GM23338 (cell line): ENCODE measurements around the gene GTPBP4. TPM values are rescaled to one million over a fixed set of nuclear protein-coding genes. Genes with fewer than 3 reads are reported as not detected.

Experiments used
- ATAC-seq: fragments of 200-7000 bp; cut with Tn5 transposase; 3 replicates; pipeline ENCODE4 v1.9.1; 2020
- DNase-seq: peaks from one replicate; pipeline ENCODE4 v3.0.0-alpha.2; 2015; ENCODE audit warnings: low spot score
- H2AFZ ChIP-seq: fragments of 200-600 bp; sonication (generic); 2 replicates; pipeline ENCODE4 v1.8.0; 2016; ENCODE audit warnings: antibody characterized with exemption, mild to moderate bottlenecking, moderate library complexity
- H3F3A ChIP-seq: fragments of 200-600 bp; sonication (generic); replicated peaks from 2 replicates; pipeline ENCODE4 v1.8.0; 2017; ENCODE audit warnings: antibody characterized with exemption, mixed run types, low read depth
- H3K27ac ChIP-seq: fragments of 200-600 bp; sonication (generic); 2 replicates; pipeline ENCODE4 v1.6.1; 2016; ENCODE audit warnings: low read depth
- H3K27me3 ChIP-seq: fragments of 200-600 bp; sonication (generic); 2 replicates; pipeline ENCODE4 v1.8.0; 2016; ENCODE audit warnings: mild to moderate bottlenecking, mixed run types, moderate library complexity; ENCODE audit not compliant: insufficient read depth
- H3K36me3 ChIP-seq: fragments of 200-600 bp; sonication (generic); 2 replicates; pipeline ENCODE4 v1.8.0; 2016; ENCODE audit warnings: mild to moderate bottlenecking; ENCODE audit not compliant: insufficient read depth
- H3K4me1 ChIP-seq: fragments of 200-600 bp; sonication (generic); 2 replicates; pipeline ENCODE4 v1.8.0; 2016; ENCODE audit warnings: mild to moderate bottlenecking, moderate library complexity; ENCODE audit not compliant: insufficient read depth
- H3K4me2 ChIP-seq: fragments of 200-600 bp; sonication (generic); 2 replicates; pipeline ENCODE4 v1.7.1; 2017; ENCODE audit warnings: mixed run types
- H3K4me3 ChIP-seq: fragments of 200-600 bp; sonication (generic); 2 replicates; pipeline ENCODE4 v1.6.1; 2016; ENCODE audit warnings: mixed run types
- H3K79me2 ChIP-seq: fragments of 200-600 bp; sonication (generic); replicated peaks from 2 replicates; pipeline ENCODE4 v1.8.0; 2017; ENCODE audit warnings: mild to moderate bottlenecking; ENCODE audit not compliant: insufficient read depth
- H3K9me2 ChIP-seq: fragments of 200-600 bp; sonication (generic); 2 replicates; pipeline ENCODE4 v1.8.0; 2017; ENCODE audit not compliant: insufficient read depth
- H4K20me1 ChIP-seq: fragments of 200-600 bp; sonication (generic); replicated peaks from 2 replicates; pipeline ENCODE4 v1.8.0; 2017; ENCODE audit warnings: mild to moderate bottlenecking; ENCODE audit not compliant: insufficient read depth
- H3K27ac Mint-ChIP-seq: 2 replicates; pipeline ENCODE4 v1.8.0; 2020; ENCODE audit warnings: inconsistent platforms, mild to moderate bottlenecking, moderate library complexity, mixed read lengths
- H3K27me3 Mint-ChIP-seq: 3 replicates; pipeline ENCODE4 v1.8.0; 2022; ENCODE audit warnings: low read depth, mild to moderate bottlenecking, moderate library complexity, mixed read lengths, inconsistent platforms; ENCODE audit not compliant: insufficient read depth, poor library complexity
- H3K36me3 Mint-ChIP-seq: 3 replicates; pipeline ENCODE4 v1.8.0; 2021; ENCODE audit warnings: low read depth, mild to moderate bottlenecking, inconsistent platforms, moderate library complexity, mixed read lengths
- H3K4me1 Mint-ChIP-seq: 3 replicates; pipeline ENCODE4 v1.8.0; 2020; ENCODE audit warnings: mild to moderate bottlenecking, inconsistent platforms, mixed read lengths
- H3K4me3 Mint-ChIP-seq: 3 replicates; pipeline ENCODE4 v1.8.0; 2021; ENCODE audit warnings: moderate library complexity, mild to moderate bottlenecking, inconsistent platforms, mixed read lengths
- H3K9me3 Mint-ChIP-seq: 3 replicates; pipeline ENCODE4 v1.8.0; 2020; ENCODE audit warnings: moderate library complexity, mild to moderate bottlenecking, inconsistent platforms, mixed read lengths
- CREB1 ChIP-seq: fragments of 250-450 bp; sonication (Bioruptor Pico); IDR thresholded peaks from 2 replicates; pipeline ENCODE4 v1.5.0; 2020; ENCODE audit warnings: low read depth, mild to moderate bottlenecking, moderate library complexity
- EZH2 ChIP-seq: fragments of 200-600 bp; sonication (generic); IDR thresholded peaks from one replicate; pipeline ENCODE4 v1.8.0; 2017; ENCODE audit warnings: antibody characterized with exemption, mild to moderate bottlenecking, low read depth; ENCODE audit not compliant: unreplicated experiment
- EZH2phosphoT487 ChIP-seq: fragments of 200-600 bp; sonication (generic); IDR thresholded peaks from one replicate; pipeline ENCODE4 v1.8.1; 2018; ENCODE audit warnings: antibody characterized with exemption; ENCODE audit not compliant: unreplicated experiment
- JUNB ChIP-seq: IDR thresholded peaks from one replicate; pipeline ENCODE4 v1.6.1; 2016; ENCODE audit warnings: antibody characterized with exemption; ENCODE audit not compliant: unreplicated experiment
- NANOG ChIP-seq: IDR thresholded peaks from 2 replicates; pipeline ENCODE4 v1.6.1; 2016; ENCODE audit warnings: antibody characterized with exemption, borderline replicate concordance
- POLR2AphosphoS5 ChIP-seq: IDR thresholded peaks from 2 replicates; pipeline ENCODE4 v1.6.1; 2016; ENCODE audit warnings: antibody characterized with exemption, low read depth
- STAT1 ChIP-seq: IDR thresholded peaks from one replicate; pipeline ENCODE4 v1.6.1; 2016; ENCODE audit warnings: antibody characterized with exemption; ENCODE audit not compliant: unreplicated experiment
- ZNF114 ChIP-seq: fragments of 250-450 bp; sonication (Bioruptor Pico); IDR thresholded peaks from 2 replicates; pipeline ENCODE4 v1.5.0; 2020; ENCODE audit warnings: mild to moderate bottlenecking, moderate library complexity
- ZNF331 ChIP-seq: fragments of 250-450 bp; sonication (Bioruptor Pico); IDR thresholded peaks from 2 replicates; pipeline ENCODE4 v1.5.0; 2020; ENCODE audit warnings: low read depth, mild to moderate bottlenecking, moderate library complexity
- ZNF462 ChIP-seq: fragments of 250-450 bp; sonication (Bioruptor Pico); IDR thresholded peaks from 2 replicates; pipeline ENCODE4 v1.5.0; 2020; ENCODE audit warnings: mild to moderate bottlenecking, moderate library complexity
- polyA plus RNA-seq: library from polyadenylated mRNA; unstranded; fragments of >200 nt; fragmentation: Nextera tagmentation; extraction: Ambion mirVana; gene quantifications from 2 replicates; pipeline ENCODE4 v1.2.1, GENCODE V29; 2016
- total RNA-seq: library from RNA; depleted of rRNA; stranded (reverse); fragments of >200 nt; shearing (Covaris generic); gene quantifications from 2 replicates; pipeline ENCODE4 v1.2.3, GENCODE V29; 2014
- TF ChIP-seq, protein P1 (sequence below): IDR thresholded peaks from 2 replicates; pipeline ENCODE4 v1.6.1; 2016; ENCODE audit warnings: antibody characterized with exemption
- TF ChIP-seq, protein P2 (sequence below), 2 experiments: fragments of 200-600 bp in 1 of 2; sonication (generic) in 1 of 2; conservative IDR thresholded peaks; 2 replicates each; pipeline versions ENCODE4 v1.5.1 to v1.6.1; 2016 to 2017; ENCODE audit warnings: antibody characterized with exemption in 2 of 2, low read depth in 2 of 2, mild to moderate bottlenecking in 2 of 2, moderate library complexity in 1 of 2

The GTPBP4 gene
- total and polyA plus RNA-seq, 2 experiments from 2014 or later, result 56.5 to 62.6 TPM

- TF ChIP-seq JUNB, result no peak
- TF ChIP-seq ZNF114 (CRISPR knock-in tag), result no peak
- TF ChIP-seq CREB1 (CRISPR knock-in tag), result peak; percentile 56; the same call in 1 of the 2 replicates
- no peak for TF ChIP-seq ZNF462 (CRISPR knock-in tag)
- TF ChIP-seq STAT1, result no peak
- TF ChIP-seq ZNF331 (CRISPR knock-in tag), result no peak
- TF ChIP-seq NANOG, result no peak
- peak; percentile 93 for TF ChIP-seq POLR2AphosphoS5
- TF ChIP-seq, protein P1, sequence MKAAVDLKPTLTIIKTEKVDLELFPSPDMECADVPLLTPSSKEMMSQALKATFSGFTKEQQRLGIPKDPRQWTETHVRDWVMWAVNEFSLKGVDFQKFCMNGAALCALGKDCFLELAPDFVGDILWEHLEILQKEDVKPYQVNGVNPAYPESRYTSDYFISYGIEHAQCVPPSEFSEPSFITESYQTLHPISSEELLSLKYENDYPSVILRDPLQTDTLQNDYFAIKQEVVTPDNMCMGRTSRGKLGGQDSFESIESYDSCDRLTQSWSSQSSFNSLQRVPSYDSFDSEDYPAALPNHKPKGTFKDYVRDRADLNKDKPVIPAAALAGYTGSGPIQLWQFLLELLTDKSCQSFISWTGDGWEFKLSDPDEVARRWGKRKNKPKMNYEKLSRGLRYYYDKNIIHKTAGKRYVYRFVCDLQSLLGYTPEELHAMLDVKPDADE, result peak; percentile 81
- TF ChIP-seq EZH2phosphoT487, result no peak
- TF ChIP-seq EZH2, result no peak
- TF ChIP-seq, protein P2, sequence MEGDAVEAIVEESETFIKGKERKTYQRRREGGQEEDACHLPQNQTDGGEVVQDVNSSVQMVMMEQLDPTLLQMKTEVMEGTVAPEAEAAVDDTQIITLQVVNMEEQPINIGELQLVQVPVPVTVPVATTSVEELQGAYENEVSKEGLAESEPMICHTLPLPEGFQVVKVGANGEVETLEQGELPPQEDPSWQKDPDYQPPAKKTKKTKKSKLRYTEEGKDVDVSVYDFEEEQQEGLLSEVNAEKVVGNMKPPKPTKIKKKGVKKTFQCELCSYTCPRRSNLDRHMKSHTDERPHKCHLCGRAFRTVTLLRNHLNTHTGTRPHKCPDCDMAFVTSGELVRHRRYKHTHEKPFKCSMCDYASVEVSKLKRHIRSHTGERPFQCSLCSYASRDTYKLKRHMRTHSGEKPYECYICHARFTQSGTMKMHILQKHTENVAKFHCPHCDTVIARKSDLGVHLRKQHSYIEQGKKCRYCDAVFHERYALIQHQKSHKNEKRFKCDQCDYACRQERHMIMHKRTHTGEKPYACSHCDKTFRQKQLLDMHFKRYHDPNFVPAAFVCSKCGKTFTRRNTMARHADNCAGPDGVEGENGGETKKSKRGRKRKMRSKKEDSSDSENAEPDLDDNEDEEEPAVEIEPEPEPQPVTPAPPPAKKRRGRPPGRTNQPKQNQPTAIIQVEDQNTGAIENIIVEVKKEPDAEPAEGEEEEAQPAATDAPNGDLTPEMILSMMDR (conservative IDR thresholded peaks at IDR 0.05; ENCODE audit: low read depth in 2 of 2), result no peak
- Histone ChIP-seq H3K27me3 (no peaks in the 10 kb centered on the region), H4K20me1 (peaks cover 30% of the 10 kb centered on the region), H3K4me1 (peaks cover 11% of the 10 kb centered on the region), H3K27ac (peak within 1 kb of the TSS; percentile 94), H3K9me2 (no peaks in the 10 kb centered on the region), H3K79me2 (peaks cover 90% of the 10 kb centered on the region), H3K4me3 (peak within 1 kb of the TSS; percentile 70), H2AFZ (peak within 1 kb of the TSS; percentile 23; the same call in 1 of the 2 replicates), H3F3A (peaks cover 8% of the 10 kb centered on the region; the same call in 1 of the 2 replicates), H3K4me2 (peak within 1 kb of the TSS; percentile 91), H3K36me3 (no peaks in the 10 kb centered on the region; the same call in 1 of the 2 replicates)
- peak within 1 kb of the TSS; percentile 94 for H3K27ac Mint-ChIP-seq
- H3K27me3 Mint-ChIP-seq, result peaks cover 4% of the 10 kb centered on the region
- H3K4me1 Mint-ChIP-seq, result peaks cover 21% of the 10 kb centered on the region
- peak within 1 kb of the TSS; percentile 98 for H3K4me3 Mint-ChIP-seq
- no peaks in the 10 kb centered on the region for H3K9me3 Mint-ChIP-seq
- H3K36me3 Mint-ChIP-seq, result peaks cover 28% of the 10 kb centered on the region; the same call in 2 of the 3 replicates
- ATAC-seq, result peak; percentile 95
- peak; percentile 92 for DNase-seq
Measured at GRCh38 chr10:1056326-1057105, 68.3 kb downstream of the GTPBP4 start, which contains the start of gene WDR37. Gene WDR37 (plus strand): TSS chr10:1056385. CDS start chr10:1072156, 15,771 bp downstream.
